HepG2 (cell line): ENCODE data around the gene NME2. TPM values are rescaled to one million over a fixed set of nuclear protein-coding genes. Genes with fewer than 3 reads are reported as not detected.

Source experiments
- ARID2 ChIP-seq: sonication (generic); formaldehyde crosslinking; IDR thresholded peaks from 2 replicates; pipeline ENCODE4 v1.8.1; 2022; ENCODE audit warnings: mild to moderate bottlenecking, missing genetic modification reagents, borderline replicate concordance
- ELF4 ChIP-seq: sonication (generic); formaldehyde crosslinking; IDR thresholded peaks from 2 replicates; pipeline ENCODE4 v1.5.0; 2020; ENCODE audit warnings: missing genetic modification reagents, mild to moderate bottlenecking, moderate library complexity, borderline replicate concordance
- GZF1 ChIP-seq: sonication (generic); formaldehyde crosslinking; IDR thresholded peaks from 2 replicates; pipeline ENCODE4 v1.5.1; 2020; ENCODE audit warnings: mild to moderate bottlenecking, missing genetic modification reagents
- IRF2 ChIP-seq: IDR thresholded peaks from 2 replicates; pipeline ENCODE4 v1.6.1; 2018; ENCODE audit warnings: missing genetic modification reagents, missing compliant biosample characterization
- KAT7 ChIP-seq: IDR thresholded peaks from 2 replicates; pipeline ENCODE4 v1.6.1; 2018; ENCODE audit warnings: borderline replicate concordance, missing compliant biosample characterization
- KLF16 ChIP-seq, 2 experiments: sonication (generic) in 1 of 2; formaldehyde crosslinking in 1 of 2; IDR thresholded peaks; 2 replicates each; pipeline versions ENCODE4 v1.6.1 to v1.8.0; 2016 to 2023; ENCODE audit warnings: missing genetic modification reagents in 2 of 2, missing compliant biosample characterization in 1 of 2
- MAF1 ChIP-seq: sonication (generic); formaldehyde crosslinking; IDR thresholded peaks from 2 replicates; pipeline ENCODE4 v1.5.0; 2020; ENCODE audit warnings: missing genetic modification reagents, borderline replicate concordance
- MED8 ChIP-seq: sonication (generic); formaldehyde crosslinking; IDR thresholded peaks from 2 replicates; pipeline ENCODE4 v1.8.1; 2023; ENCODE audit warnings: mild to moderate bottlenecking, missing genetic modification reagents; ENCODE audit not compliant: insufficient replicate concordance
- RFX1 ChIP-seq: fragments of 450-650 bp; IDR thresholded peaks from 2 replicates; pipeline ENCODE4 v1.6.1; 2017
- SCMH1 ChIP-seq: sonication (generic); formaldehyde crosslinking; IDR thresholded peaks from 2 replicates; pipeline ENCODE4 v1.9.0; 2021; ENCODE audit warnings: missing genetic modification reagents, mild to moderate bottlenecking, borderline replicate concordance
- TARDBP ChIP-seq: sonication (generic); formaldehyde crosslinking; IDR thresholded peaks from 2 replicates; pipeline ENCODE4 v1.8.0; 2022; ENCODE audit warnings: mild to moderate bottlenecking, missing genetic modification reagents
- ZFP82 ChIP-seq: sonication (generic); formaldehyde crosslinking; IDR thresholded peaks from 2 replicates; pipeline ENCODE4 v1.5.1; 2020; ENCODE audit warnings: mild to moderate bottlenecking, missing genetic modification reagents, borderline replicate concordance
- ZNF124 ChIP-seq: sonication (generic); formaldehyde crosslinking; IDR thresholded peaks from 2 replicates; pipeline ENCODE4 v1.4.0; 2020; ENCODE audit warnings: missing genetic modification reagents
- ZNF282 ChIP-seq: fragments of 450-650 bp; IDR thresholded peaks from 2 replicates; pipeline ENCODE4 v1.6.1; 2018; ENCODE audit not compliant: partially characterized antibody
- ZZZ3 ChIP-seq: sonication (generic); formaldehyde crosslinking; IDR thresholded peaks from 2 replicates; pipeline ENCODE4 v1.4.0; 2020; ENCODE audit warnings: missing genetic modification reagents, mild to moderate bottlenecking, borderline replicate concordance
- polyA plus RNA-seq, 8 experiments: library from polyadenylated mRNA; depleted of rRNA in 3 of 8; stranded (reverse) in 7 of 8; unstranded in 1 of 8; fragments of >200 nt; fragmentation: Illumina TruSeq in 4 of 8; extraction: Trizol in 4 of 8; gene quantifications; 2 replicates each; pipeline versions ENCODE4 v1.2.1 to v1.2.3, GENCODE V29; 2011 to 2016; ENCODE audit warnings: low read depth in 4 of 8, missing spikeins in 1 of 8, mixed read lengths in 1 of 8; ENCODE audit not compliant: insufficient read depth in 1 of 8
- total RNA-seq, 5 experiments: library from RNA; depleted of rRNA; stranded (reverse); fragments of >200 nt; fragmentation: Illumina TruSeq; extraction: Trizol; gene quantifications; 2 replicates each; pipeline ENCODE4 v1.2.3, GENCODE V29; 2016; ENCODE audit warnings: low read depth in 1 of 5
- TF ChIP-seq, protein P1 (sequence below), 2 experiments: sonication (generic) in 1 of 2; formaldehyde crosslinking in 1 of 2; IDR thresholded peaks; 2 replicates each; pipeline versions ENCODE4 v1.4.0 to v1.6.1; 2018 to 2020; ENCODE audit warnings: missing genetic modification reagents in 2 of 2, borderline replicate concordance in 1 of 2, low read depth in 1 of 2, mild to moderate bottlenecking in 1 of 2, missing biosample characterization in 1 of 2
- TF ChIP-seq, protein P2 (sequence below): sonication (generic); formaldehyde crosslinking; IDR thresholded peaks from 2 replicates; pipeline ENCODE4 v1.8.0; 2022; ENCODE audit warnings: missing genetic modification reagents, mild to moderate bottlenecking, borderline replicate concordance
- TF ChIP-seq, protein P3 (sequence below): sonication (generic); formaldehyde crosslinking; IDR thresholded peaks from 2 replicates; pipeline ENCODE4 v1.4.0; 2020; ENCODE audit warnings: missing genetic modification reagents
- TF ChIP-seq, protein P4 (sequence below): sonication (generic); formaldehyde crosslinking; IDR thresholded peaks from 2 replicates; pipeline ENCODE4 v1.4.0; 2020; ENCODE audit warnings: low read depth, missing genetic modification reagents

NME2 gene
- total and polyA plus RNA-seq, 2 of the 13 experiments (the other 11 are each of a cell fraction or from before 2014, with no cell fraction given) = 790 to 1,213 TPM

DNA sequence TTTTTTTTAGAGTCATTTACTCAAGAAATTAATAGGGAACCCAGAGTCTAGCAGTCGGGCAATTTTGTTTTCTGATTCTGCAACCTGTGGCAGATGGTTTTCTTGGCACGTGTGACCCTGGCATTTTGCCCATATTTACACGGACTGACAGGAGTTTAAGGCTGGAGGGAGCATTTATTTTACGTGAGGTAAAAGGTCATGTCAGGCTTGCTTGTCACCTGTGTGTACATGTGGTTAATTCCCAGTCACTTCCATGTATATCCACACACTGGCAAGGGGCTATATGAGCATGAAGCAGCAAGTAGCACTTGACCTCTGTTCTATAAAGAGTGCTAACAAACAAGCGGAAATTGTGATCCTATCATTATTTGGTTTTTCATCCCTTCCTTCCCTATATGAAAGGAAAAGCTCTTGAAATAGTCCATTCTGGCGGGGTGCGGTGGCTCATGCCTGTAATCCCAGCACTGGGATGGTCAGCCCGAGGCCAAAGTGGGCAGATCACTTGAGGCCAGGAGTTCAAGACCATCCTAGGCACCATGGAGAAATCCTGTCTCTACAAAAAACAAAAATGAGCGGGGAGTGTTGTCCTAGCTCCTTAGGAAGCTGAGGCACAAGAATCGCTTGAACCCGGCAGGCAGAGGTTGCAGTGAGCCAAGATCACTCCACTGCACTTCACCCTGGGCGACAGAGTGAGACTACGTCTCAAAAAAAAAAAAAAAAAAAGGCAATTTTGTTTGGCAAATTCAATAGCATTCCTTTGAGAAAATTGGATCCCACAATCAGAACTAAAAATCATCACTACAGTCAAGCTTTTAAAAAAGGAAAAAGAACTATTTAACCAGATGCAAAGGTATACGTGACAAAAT lies 47.6 kb upstream of the NME2 start (continued):
- TF ChIP-seq ZZZ3 (CRISPR knock-in tag) (no peak; the same call in 1 of the 2 replicates), IRF2 (CRISPR knock-in tag) (no peak), MAF1 (CRISPR knock-in tag) (no peak), GZF1 (no peak), ZFP82 (CRISPR knock-in tag) (no peak), KLF16 (CRISPR knock-in tag; IDR thresholded peaks at IDR 0.05) (0 out of 4 replicates have a peak, but pooled peaks of 1 of the 2 experiments have one; percentile 36), ELF4 (CRISPR knock-in tag) (no peak), MED8 (CRISPR knock-in tag) (no peak), ARID2 (CRISPR knock-in tag) (no peak), SCMH1 (CRISPR knock-in tag) (no peak), ZNF282 (no peak), TARDBP (peak; percentile 50; the same call in 1 of the 2 replicates), ZNF124 (peak; percentile 29; the same call in 1 of the 2 replicates), KAT7 (CRISPR knock-in tag) (no peak), RFX1 (no peak)
- TF ChIP-seq, protein P1, sequence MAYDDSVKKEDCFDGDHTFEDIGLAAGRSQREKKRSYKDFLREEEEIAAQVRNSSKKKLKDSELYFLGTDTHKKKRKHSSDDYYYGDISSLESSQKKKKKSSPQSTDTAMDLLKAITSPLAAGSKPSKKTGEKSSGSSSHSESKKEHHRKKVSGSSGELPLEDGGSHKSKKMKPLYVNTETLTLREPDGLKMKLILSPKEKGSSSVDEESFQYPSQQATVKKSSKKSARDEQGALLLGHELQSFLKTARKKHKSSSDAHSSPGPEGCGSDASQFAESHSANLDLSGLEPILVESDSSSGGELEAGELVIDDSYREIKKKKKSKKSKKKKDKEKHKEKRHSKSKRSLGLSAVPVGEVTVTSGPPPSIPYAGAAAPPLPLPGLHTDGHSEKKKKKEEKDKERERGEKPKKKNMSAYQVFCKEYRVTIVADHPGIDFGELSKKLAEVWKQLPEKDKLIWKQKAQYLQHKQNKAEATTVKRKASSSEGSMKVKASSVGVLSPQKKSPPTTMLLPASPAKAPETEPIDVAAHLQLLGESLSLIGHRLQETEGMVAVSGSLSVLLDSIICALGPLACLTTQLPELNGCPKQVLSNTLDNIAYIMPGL (CRISPR knock-in tag; IDR thresholded peaks at IDR 0.05; ENCODE audit: borderline replicate concordance in 1 of 2, low read depth in 1 of 2) = no peak
- TF ChIP-seq, protein P2, sequence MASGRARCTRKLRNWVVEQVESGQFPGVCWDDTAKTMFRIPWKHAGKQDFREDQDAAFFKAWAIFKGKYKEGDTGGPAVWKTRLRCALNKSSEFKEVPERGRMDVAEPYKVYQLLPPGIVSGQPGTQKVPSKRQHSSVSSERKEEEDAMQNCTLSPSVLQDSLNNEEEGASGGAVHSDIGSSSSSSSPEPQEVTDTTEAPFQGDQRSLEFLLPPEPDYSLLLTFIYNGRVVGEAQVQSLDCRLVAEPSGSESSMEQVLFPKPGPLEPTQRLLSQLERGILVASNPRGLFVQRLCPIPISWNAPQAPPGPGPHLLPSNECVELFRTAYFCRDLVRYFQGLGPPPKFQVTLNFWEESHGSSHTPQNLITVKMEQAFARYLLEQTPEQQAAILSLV (CRISPR knock-in tag) = no peak
- TF ChIP-seq, protein P3, sequence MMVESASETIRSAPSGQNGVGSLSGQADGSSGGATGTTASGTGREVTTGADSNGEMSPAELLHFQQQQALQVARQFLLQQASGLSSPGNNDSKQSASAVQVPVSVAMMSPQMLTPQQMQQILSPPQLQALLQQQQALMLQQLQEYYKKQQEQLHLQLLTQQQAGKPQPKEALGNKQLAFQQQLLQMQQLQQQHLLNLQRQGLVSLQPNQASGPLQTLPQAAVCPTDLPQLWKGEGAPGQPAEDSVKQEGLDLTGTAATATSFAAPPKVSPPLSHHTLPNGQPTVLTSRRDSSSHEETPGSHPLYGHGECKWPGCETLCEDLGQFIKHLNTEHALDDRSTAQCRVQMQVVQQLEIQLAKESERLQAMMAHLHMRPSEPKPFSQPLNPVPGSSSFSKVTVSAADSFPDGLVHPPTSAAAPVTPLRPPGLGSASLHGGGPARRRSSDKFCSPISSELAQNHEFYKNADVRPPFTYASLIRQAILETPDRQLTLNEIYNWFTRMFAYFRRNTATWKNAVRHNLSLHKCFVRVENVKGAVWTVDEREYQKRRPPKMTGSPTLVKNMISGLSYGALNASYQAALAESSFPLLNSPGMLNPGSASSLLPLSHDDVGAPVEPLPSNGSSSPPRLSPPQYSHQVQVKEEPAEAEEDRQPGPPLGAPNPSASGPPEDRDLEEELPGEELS (CRISPR knock-in tag) = no peak
- TF ChIP-seq, protein P4, sequence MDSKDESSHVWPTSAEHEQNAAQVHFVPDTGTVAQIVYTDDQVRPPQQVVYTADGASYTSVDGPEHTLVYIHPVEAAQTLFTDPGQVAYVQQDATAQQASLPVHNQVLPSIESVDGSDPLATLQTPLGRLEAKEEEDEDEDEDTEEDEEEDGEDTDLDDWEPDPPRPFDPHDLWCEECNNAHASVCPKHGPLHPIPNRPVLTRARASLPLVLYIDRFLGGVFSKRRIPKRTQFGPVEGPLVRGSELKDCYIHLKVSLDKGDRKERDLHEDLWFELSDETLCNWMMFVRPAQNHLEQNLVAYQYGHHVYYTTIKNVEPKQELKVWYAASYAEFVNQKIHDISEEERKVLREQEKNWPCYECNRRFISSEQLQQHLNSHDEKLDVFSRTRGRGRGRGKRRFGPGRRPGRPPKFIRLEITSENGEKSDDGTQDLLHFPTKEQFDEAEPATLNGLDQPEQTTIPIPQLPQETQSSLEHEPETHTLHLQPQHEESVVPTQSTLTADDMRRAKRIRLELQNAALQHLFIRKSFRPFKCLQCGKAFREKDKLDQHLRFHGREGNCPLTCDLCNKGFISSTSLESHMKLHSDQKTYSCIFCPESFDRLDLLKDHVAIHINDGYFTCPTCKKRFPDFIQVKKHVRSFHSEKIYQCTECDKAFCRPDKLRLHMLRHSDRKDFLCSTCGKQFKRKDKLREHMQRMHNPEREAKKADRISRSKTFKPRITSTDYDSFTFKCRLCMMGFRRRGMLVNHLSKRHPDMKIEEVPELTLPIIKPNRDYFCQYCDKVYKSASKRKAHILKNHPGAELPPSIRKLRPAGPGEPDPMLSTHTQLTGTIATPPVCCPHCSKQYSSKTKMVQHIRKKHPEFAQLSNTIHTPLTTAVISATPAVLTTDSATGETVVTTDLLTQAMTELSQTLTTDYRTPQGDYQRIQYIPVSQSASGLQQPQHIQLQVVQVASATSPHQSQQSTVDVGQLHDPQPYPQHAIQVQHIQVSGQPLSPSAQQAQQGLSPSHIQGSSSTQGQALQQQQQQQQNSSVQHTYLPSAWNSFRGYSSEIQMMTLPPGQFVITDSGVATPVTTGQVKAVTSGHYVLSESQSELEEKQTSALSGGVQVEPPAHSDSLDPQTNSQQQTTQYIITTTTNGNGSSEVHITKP (CRISPR knock-in tag) = no peak
